NCI-H1930 (cell line): ENCODE data around the gene CRYGD.
A peak's percentile ranks its signal among the peaks of the same experiment; 100 is the strongest.
"Not testable (repeated sequence)": the region's sequence is repeated elsewhere in the genome, so short reads cannot be mapped to it uniquely, and the experiment has no call there.

Experiments used
- DNase-seq, 2 experiments: peaks; one replicate each; lab custom pipeline; 2025; lab: John Stamatoyannopoulos, UW

CRYGD gene

GRCh38 chr2:208124013-208124715, at the start of gene CRYGD:
Gene CRYGD, minus strand, starts transcription at chr2:208124524. Its CDS starts 51 bp downstream, at chr2:208124473.
- not testable (repeated sequence) for DNase-seq

DNA sequence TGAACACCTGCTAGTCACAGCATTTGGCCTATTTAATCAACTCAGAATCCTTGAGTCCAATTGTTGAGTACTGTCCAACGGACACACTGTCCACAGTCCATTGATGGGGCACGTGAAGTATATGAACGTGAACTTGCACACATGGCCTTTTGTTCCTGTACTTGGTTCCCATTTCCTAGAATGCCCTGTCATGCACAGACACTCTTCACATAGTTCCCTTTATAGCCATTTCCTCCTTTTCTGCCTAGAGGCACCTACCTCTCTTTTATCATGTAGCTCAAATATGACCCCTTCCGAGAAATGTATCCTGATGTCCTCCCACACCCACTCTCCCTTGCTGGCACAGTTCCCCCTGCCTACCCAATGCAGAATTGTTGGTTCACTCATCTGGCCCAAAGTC, 47.8 kb upstream of the CRYGD start:
- DNase-seq, result no peak

DNA sequence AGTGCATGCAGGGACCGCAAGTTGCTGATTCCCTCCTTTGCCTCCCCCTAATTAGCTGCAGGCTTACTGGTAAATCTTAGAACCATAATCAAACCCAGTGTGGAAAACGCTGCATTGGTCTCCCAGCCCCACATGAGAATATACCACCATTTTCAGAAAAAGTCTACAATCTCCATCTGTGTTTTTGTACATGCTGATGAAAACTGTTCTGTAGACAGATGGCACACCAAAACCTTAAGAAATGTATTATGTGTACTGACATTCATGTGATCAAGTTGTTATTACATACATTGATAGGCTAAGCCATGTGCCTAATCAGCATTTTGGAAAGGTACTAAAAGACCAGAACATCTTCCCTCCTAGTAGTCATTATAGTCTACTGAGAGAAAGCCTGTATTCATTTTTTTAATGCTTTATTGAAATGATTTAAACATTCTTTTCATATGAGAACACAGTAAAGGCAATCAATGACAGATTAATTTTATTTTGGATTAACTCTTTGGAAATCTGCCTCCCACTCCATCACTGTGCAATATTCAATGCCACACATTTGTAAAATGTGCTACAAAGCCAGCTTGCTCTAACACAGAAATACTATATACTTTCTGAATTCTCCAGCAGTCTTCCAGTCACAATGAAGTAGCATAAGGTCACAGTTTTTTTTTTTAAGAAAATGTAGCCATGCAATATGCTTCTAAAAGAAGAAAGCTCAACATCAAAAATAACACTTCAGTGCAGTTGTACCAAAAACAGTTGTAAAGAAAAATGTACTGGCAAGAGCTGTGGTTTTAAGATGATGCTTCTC, 40.8 kb upstream of the CRYGD start:
- no peak for DNase-seq

DNA sequence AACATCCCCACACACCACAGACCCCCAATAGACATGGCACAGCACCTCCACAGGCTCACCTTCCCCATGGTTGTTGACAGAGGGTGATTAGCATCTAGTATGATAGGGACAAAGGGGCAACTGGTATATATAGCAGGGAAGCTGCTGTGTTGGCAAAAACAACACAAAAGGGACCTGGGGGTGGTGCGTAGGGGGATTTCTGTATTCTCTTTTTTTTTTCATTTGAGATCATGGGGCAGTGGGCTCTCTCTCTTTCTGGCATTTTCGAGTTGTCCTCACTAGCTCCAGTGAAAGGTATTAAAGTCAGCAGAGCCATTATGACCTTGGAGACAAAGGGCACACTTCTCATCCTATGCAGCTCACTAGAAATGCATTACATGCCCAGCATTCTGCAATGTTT, 39.2 kb upstream of the CRYGD start, which contains the start of gene CRYGA:
CRYGA (minus strand) TSS at position 101 of the 400 bp plus-strand sequence; CDS start at position 68, 33 bp downstream.
- DNase-seq, result no peak

GRCh38 chr2:208156439-208156838, 32.1 kb upstream of the CRYGD start:
- no peak for DNase-seq

GRCh38 chr2:208153156-208153555, 28.8 kb upstream of the CRYGD start:
- DNase-seq, result no peak

DNA sequence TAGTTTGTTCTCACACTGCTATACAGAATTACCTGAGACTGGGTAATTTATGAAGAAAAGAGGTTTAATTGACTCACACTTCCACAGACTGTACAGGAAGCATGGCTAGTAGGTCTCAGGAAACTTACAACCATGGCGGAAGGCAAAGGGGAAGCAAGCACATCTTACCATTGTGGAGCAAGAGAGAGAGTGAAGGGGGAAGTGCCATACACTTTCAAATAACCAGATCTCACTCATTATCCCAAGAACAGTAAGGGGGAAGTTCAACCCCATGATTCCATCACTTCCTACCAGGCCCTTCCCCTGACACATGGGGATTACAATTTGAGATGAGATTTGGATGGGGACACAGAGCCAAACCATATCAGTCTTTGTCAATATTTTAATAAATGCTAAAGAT, 26.6 kb upstream of the CRYGD start:
- no peak for DNase-seq

DNA sequence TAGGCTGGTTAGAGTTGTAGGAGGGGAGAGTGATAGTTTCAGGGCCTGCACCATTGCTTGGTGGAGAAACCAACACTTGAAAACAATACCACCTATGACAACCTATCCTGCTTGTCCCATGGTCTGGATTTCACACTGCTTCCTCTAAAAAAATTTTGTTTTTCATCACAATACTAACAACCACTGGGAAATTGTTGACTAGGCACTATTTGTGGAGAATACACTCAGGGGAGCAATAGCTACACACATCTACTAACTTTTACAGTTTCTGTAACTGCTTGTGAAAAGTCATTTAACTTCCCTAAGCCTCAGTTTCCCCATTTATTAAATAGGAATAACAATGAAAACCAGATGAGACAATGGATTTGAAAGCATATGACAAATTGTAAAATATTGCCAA, 25.8 kb upstream of the CRYGD start:
- DNase-seq, result no peak

DNA sequence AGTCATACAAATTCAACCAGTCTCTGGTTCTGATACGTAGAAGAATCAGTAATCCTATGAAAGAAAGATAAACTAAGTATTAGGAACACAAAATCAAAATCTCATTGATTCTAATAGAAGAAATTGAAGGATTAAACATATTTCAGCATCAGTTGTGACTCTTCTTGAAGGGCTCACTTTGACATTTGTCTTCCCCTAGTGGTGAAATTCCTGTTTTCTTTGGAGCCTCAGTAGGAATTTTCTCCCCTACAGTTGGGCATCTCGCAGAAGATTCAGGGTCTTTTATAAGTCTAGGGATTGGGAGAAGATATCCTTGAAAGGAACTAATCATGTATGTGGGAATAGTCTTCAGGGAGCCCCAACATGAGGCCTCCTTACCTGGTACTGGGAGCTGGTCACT, 24.5 kb upstream of the CRYGD start:
- DNase-seq, result no peak

- no peak for DNase-seq
These were observed 23.4 kb upstream of the CRYGD start for GRCh38 chr2:208147759-208148158.

DNA sequence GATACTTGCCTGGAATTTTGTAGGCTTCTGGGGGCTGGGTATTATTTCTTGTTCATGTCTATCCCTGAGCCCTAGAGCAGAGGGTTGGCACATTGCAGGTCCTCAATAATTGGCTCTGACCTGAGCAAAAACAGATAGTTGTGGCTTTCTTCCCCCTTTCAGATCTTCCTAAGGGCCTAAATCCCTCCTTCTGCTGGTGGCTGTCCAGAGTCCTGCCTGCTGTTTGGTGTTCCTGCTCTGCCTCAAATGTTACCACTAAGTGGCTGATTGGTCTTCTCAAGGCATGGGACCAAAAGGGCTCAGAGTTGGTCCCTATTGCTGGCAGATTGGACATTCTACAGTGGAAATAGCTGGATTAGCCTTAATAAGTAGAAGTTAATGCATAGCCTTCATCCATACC, 22.7 kb upstream of the CRYGD start:
- no peak for DNase-seq

GRCh38 chr2:208146006-208146405, 21.7 kb upstream of the CRYGD start, which contains the start of gene CRYGB:
Gene CRYGB, minus strand, starts transcription at chr2:208146158. Its CDS starts 38 bp downstream, at chr2:208146120.
- DNase-seq, result no peak

DNA sequence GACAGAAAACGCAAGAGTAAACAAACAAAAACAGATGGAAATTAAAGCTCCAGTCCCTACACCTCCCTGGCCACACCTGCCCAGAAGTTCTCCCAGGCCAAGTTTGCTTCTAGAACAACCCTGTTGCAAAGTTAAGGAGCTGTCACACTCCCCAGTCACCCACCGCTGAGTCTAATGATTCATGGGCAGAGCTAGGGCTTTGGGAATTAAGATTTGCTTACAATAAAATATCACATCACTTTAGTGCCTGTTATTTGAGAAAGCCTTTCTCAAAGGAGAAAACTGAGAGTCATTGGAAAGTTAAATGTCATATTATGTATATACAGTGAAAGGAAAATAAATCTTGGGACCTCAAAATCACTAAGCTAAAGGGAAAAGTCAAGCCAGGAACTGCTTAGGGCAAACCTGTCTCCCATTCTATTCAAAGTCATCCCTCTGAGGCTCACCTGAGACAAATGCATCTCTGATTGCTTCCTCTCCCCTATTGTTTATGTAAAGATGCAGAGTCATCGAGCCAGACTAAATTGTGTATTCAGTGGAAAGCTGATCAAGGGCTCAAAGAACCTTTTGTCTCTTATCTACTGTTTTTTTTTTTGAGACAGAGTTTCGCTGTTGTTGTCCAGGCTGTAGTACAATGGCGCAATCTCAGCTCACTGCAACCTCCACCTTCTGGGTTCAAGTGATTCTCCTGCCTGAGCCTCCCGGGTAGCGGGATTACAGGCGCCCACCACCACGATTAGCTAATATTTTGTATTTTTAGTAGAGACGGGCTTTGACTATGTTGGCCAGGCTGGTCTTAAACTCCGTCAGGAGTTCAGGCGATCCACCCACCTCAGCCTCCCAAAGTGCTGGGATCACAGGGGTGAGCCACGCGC, 18.8 kb upstream of the CRYGD start:
- DNase-seq, result peak in 1 of 2 experiments; percentile 20

GRCh38 chr2:208142240-208142924, 18.1 kb upstream of the CRYGD start:
- DNase-seq, result peak in 1 of 2 experiments; percentile 35

GRCh38 chr2:208139447-208139846, 15.1 kb upstream of the CRYGD start:
- no peak for DNase-seq

DNA sequence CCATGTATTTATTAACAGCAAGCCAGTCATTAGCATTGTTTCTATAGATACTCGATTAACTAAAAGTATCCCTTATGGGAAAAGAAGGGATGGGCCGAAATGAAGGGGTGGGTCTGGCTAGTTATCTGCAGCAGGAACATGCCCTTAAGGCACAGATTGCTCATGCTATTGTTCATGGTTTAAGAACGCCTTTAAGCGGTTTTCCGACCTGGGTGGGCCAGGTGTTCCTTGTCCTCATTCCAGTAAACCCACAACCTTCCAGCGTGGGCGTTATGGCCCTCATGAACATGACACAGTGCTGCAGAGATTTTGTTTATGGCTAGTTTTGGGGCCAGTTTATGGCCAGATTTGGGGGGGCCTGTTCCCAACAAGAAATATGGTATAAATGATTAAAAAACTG, 14.0 kb upstream of the CRYGD start:
- DNase-seq, result not testable (repeated sequence)

- no peak for DNase-seq
These were observed 12.4 kb upstream of the CRYGD start for GRCh38 chr2:208136716-208137094.

DNA sequence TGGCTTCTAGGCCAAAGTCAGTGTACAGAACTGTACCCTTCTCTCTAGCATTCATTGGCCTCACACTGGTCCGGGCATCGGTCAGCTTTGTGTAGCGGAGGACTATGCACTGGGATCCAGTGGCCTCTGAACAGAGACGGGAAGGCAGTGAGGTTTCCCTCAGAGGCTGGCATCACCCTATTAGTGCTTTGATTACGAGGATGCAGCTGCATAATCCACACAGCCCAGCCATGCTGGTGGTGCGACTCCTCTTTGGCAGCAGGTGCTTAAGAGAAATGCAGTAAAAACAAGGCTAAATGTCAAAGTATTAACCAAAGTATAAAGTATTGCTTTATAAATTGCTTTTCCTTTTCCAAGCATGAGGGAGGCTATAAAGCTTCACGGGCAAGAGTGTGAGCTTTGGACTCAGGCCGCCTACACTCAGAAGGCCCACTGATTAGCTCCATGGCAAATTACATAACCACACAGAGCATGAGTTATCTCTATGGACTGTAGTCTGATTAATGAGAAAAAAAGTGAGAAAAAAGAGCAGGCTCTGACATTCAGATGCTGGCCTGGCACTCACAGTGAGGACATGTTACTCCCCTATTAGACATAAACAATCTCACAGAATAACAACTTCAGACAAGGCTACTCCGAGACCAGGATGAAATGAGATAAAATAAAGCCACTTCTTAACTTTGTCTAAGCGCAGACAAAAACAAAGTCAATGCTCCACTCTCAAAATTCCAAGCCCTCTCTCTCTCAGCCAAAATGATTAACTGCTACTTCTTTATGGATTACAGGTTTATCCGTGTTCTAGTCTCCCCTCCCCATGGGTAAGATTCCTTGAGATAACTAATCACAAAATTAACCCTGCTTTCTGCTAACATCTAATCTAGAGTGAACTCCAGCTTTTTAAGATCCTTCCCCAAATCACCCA, 11.7 kb upstream of the CRYGD start:
- no peak for DNase-seq

DNA sequence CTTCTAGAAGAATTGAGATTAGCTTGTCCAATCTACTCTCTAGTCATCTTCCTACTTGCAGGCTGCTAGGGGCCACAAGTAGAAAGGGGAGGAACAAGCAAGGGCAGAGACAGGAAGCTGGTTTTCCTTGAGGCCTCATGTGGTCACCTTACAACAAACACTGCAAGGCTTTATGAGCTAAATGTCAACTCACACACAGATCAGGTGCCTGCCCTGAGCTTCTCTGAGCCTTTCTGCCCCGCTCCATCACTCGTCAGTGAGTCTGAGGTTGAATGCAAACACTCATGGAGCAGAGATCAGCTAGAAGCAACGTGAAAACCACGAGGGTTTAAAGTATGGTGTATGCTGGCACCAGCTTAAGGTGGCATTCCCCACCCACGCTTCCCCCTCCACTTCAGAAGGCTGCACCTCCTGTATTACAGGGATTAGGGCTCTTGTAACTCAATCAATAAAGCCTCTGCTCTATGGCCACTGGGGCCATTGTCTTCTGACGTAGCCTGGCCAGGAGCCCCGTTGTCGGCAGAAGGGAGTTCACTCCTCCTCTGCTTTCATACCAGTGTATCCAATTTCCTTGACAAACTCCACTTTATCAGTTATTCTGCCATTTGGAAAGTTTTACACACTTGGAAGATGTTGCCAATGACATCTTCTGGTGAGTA, 10.7 kb upstream of the CRYGD start:
- no peak for DNase-seq

- DNase-seq, result no peak
These were observed 6.4 kb upstream of the CRYGD start for GRCh38 chr2:208130712-208131110.
